ENCODE results near the gene WWOX.
"Not testable (repeated sequence)": the region's sequence is repeated elsewhere in the genome, so short reads cannot be mapped to it uniquely, and the experiment has no call there.

The WWOX gene

DNA sequence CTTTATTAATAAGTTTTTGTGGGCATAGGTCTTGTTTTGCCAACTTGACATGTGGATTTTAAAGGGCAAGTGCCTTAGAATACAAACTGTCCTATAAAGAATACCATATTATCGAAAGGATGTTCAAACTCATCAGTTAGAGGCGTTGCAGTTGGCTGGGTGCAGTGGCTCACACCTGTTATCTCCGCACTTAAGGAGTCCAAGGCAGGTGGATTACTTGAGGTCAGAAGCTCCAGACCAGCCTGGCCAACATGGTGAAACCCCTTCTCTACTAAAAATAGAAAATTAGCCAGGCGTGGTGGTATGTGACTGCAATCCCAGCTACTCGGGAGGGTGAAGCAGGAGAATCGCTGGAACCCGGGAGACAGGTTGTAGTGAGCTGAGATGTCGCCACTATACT lies 472.0 kb downstream of the WWOX start:
- DNase-seq (ENCODE audit: low read depth, low spot score): no peak

DNA sequence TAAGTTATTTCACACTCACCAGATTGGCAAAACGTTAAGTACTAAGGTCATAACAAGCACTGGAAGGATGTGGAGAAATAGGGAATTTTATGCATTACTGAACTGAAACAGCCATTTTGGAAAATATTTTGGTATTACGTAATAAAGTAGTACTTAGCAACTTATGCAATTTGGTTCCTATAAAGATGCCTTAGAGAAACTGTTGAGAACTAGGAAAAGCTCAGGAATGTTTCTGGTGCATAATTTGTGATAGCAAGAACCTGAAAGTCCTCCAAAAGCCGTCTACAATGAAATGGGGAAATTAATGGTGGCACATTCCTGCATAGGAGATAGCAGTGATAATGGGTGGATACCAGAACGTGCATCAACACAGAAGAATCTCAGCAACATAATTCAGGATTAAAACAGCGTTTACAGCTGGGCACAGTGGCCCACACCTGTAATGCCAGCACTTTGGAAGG lies 472.5 kb downstream of the WWOX start:
- no peak for DNase-seq (ENCODE audit: low read depth, low spot score)

DNA sequence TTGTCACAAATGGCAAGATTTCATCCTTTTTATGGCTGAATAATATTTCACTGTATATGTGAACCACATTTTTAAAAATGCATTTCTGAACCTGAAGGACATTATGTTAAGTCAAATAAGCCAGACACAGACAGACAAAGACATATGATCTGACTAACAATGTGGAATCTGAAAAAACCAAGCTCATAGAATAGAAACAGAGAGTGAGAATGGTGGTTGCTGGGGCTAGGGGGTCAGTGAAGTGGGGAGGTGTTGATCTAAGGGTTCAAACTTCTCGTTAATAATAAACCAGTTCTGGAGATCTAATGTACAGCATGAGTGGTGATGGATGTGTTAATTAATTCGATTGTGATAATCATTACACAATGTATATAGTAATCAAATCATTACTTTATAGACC lies 475.1 kb downstream of the WWOX start:
- DNase-seq (ENCODE audit: low read depth, low spot score): no peak

DNA sequence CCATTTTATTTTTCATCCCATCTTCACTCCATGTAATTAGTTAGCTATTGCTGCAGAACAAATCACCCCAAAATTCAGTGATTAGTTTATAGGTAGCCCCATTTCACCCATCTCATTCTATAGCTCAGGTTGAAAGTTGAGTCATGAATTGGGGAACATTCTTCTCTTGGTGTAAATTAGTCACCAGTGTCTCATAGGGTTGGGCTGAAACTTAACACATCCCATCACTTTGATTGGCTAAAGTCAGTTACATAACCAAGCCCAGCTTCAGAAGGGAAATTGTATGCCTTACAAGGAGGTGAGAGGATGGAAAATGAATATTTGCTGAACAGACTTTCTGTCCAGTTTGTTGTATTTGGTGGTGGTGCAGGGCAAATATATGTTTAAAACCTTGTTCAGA lies 477.5 kb downstream of the WWOX start:
- no peak for DNase-seq (ENCODE audit: low read depth, low spot score)

DNA sequence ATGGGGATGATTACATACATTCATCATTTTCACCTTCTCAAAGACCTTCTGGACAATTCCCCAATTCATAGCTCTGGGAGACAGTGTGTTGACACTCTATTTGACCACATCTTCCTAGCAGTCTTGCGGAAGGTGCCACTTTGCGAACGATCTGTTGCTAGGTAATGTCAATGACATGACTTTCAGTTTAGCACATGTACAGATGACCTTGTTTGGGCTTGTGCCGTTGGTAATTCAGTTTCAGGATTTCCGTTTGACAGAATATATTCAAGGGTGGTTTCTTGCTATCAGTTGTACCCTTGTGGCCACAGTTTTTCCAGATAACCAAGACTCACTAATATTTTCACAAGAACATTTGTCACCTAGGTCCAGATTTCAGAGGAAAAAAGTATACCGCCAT lies 478.2 kb downstream of the WWOX start:
- DNase-seq (ENCODE audit: low read depth, low spot score): no peak

DNA sequence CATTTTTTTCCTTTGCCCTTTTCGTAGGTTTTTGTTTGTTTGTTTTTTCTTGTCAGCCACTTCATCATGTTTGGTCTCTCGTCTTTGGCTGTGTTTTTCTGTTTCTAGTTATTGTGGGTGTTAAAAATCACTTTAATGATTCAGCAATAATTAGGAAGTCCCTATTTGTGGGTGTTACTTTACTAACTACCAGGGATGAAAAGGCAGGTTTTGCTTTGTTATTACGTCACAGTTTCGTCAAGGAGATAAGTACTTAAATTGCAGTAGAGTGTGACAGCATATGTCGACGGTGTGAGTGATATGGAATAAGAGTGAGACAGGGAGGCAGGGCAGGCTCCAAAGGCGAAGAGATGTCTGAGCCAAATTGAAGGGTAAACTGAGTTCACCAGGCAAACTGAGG lies 479.6 kb downstream of the WWOX start:
- no peak for DNase-seq (ENCODE audit: low read depth, low spot score)

DNA sequence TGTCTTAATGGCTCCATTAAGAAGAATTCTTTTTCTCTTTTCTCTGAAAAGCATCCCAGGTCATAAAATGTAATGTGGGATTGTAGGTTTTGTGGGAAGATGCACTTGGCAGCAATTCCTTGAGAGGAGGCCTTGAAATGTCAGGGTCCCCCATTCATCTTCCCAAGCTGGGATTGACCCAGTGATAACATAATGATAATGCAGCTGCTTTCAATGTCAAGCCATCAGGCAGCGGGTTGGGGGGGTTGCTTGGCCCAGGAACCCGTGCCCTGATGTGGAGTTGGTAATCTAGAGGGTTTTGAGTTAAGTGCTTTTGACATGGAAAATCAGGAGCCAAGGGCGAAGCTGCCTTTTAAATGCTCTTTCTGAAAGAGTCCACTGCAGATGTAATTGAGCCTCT lies 484.0 kb downstream of the WWOX start:
- DNase-seq (ENCODE audit: low read depth, low spot score): no peak

DNA sequence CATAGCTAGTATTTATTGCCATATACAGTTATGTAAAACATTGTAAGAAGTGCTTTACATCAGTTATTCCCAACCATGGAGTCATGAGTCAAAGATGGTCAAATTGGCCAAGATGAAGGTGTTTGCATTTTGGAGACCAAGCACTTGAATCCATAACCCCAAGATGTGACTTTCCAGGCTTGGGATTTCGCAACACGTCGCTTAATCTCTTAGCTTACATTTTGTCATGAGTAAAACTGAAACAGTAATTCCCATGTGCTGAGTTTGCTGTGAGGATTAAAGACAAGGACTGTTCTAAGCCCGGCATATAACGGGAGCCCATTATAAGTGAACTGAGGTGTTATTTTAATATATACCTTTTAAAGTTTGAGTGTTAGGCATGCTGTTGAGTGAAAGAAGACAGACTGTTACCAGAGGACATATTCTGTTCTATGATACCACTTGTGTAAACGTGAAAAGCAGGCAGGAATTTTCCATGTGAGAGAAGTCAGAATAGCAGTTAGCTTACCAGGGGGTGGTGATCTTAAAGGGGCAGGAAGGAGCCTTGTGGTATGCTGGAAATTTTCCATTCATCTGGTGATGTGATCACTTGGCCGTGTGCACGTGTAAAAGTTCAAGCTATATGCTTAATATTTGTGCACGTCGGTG lies 484.9 kb downstream of the WWOX start:
- no peak for DNase-seq (ENCODE audit: low read depth, low spot score)

DNA sequence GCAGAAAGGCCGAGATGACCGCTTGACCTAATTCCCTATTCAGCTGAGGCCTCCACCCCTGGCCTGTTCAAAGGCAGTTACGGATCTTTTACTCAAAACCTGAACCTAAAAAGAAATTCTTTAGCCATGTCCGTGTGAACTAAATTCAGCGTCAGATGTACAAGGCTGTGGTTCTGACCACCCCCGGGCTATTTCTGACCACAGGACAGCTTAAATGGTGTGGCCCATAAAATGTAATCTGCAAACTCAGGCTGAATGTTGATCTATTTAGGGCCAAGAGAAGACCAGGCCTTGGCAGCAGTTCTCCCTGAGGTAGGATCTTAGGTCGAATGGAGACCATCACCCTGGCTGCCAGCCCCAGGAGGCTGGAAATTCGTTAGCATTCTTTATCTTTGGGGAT lies 485.5 kb downstream of the WWOX start:
- no peak for DNase-seq (ENCODE audit: low read depth, low spot score)

DNA sequence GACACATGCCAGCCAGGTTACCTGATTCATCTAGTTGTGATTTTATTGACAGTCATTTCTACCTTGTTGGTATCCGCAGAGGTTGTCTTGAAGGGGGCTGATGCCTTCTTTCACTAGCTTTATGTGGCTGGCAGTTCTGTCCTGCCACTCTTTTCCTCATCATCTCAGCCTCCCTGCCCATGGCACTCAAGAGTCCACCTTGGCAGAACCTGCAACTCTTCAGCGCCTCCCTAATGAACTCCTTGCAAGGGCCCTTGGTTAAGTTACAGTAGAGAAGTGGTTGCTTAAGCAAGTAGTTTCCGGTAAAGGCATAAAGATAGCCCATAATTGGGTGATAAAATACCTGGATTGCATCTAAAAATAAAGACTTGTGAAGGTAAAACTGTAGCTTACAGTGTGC lies 489.9 kb downstream of the WWOX start:
- no peak for DNase-seq (ENCODE audit: low read depth, low spot score)

DNA sequence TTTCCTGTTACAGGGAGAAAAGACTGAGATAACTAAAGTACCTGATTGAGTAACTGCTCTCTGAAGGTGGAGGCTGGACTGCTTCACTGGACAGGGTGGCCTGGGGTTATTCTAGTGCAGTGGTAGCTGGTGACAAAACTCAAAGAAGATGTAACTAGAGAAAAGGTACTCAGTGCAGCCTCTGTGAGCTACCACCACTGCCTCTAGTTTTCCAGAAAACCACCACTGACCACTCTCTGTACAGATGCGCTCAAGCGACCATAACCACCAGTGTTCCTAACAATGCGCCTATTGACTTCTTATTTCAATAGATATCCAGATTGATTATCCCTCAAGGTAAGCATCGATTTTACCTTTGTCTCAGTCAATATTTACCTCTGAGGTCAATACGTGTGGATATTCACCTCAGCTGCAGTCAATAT lies 492.2 kb downstream of the WWOX start:
- DNase-seq (ENCODE audit: low read depth, low spot score): no peak

DNA sequence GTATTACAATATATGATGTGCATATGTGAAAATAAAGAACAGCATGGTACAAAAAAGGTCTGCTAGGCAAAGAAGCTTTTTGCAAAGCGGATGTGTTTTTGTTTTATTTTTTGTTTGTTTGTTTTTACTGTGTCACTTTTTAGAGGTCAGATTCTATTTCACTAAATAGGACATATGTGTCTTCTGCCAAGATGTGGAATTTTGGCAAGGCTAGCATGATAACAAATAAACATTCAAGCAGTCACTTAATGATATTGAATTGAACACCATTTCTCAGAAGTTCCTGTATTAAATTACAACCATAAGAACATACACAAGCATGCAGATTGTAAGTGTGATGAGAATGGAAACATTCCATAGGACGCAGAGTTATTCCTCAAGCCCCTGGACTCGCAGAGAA lies 492.7 kb downstream of the WWOX start:
- DNase-seq (ENCODE audit: low read depth, low spot score): no peak

DNA sequence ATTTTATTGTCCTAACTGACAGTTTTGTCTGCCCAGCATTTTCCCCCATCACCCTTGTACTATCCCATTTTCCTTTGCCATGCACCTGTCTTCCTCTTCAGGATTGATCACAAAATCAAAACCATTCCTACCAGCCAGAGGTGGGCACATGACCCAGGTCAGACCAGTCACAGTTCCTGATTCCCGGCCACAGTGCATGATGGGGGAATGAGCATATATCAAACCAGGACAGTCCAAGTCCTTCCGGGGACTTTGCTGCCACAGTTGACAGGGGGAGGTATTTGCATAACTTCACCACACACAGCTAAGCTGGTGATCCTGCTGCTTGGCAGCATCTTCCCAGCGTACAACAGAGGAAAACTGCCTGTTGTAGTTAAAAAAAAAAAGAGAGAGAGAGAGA lies 493.9 kb downstream of the WWOX start:
- no peak for DNase-seq (ENCODE audit: low read depth, low spot score)

DNA sequence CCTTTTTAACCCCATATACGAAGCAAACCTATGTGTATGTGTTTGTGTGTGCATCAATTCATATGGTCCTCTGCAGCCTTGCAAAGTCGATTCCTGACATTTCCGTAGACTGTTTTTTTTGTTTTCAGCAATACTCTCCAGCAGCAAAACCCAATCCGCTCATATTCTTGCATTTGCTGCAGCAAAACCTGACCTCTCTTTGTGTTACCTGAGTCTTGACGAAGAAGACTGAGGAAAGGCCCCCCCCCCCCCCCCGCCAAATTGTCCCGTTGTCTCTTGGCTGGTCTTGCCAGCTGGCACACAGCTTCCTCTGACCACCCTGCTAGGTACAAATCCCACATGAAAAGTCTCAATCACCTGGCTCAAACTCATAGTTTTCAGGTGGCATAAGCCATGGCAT lies 494.7 kb downstream of the WWOX start:
- DNase-seq (ENCODE audit: low read depth, low spot score): no peak

DNA sequence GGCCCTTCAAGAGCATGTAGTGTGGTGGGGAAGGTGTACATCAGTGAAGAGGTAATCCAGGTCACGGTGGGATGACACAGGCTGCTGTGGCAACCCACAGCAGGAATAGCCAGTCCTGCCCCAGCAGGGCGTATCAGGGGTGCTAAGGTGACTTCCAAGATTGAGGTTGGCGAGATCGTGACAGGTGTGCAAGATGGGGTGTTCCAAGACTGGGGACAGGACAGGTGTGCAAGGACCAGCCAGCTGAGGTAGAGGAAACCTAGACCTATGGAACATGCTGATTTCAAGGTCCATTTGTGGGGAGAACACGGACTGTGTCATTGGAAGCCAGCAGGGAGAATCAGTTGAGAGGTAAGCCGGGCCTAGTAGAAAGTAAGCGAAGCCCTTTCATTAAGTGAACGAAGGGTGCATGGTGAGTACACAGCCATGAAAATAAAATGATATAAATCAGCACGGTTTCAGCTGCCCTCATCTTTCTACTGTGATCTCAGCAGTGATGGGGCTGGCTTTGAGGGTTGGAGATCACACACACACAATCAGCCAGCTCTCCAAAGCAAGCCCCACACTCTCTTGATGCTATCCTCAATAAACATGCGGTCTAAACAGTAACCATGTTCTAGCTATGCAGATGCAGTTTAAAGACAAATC lies 497.0 kb downstream of the WWOX start:
- no peak for DNase-seq (ENCODE audit: low read depth, low spot score)

DNA sequence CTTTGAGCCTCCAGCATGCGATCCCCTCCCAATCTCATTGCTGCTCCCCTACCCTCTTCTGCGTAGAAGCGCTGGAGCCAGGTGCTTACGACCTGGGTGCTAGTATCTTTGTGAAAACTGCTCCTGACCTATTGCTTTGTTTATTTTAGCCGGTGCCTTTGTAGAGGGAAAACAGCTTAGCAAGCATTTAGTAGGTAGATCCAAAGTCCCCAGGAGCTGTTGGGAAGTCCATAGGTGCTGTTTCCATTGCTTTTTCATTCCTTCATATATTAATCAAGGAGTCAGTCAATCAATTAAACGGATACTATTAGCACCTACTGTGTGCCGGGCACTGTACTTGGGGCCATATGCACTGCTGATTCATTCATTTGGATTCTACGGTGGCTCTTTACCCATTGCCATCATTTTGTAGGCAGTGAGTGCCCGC lies 497.6 kb downstream of the WWOX start:
- no peak for DNase-seq (ENCODE audit: low read depth, low spot score)

DNA sequence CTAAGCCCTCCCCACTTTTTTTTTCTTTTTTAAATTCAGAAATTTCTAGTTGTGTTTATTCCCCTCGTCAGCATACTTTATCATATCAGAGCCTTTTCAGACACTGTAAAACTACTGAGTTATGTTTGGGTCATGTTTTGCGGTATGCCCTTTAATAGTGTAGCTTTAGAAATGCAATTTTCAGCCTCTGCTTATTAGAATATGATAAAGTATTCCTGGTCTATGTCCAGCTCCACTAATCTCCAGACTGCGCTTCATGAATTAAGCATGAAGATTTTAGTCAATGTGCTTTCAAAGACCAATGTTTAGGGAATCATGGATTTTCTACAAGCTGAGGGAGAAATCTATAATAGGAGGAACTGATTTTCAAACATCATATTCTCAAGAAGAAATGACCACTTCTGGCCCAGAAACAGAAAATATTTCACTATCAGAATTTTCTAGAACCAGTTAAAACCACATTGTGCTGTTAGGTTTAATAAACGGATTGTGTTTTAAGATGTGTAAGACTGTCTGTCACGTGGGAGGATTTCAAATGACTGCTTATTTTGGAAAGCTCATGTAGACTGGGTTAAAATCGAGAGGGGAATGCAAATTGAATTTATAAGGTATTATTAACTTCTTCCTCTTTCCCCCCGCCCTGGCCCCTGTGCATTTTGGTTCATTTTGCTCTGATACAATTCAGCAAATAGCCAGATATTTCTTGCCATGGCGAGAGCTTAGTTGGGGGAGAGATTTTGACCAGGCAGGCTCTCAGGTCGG lies 498.5 kb downstream of the WWOX start:
- no peak for DNase-seq (ENCODE audit: low read depth, low spot score)

DNA sequence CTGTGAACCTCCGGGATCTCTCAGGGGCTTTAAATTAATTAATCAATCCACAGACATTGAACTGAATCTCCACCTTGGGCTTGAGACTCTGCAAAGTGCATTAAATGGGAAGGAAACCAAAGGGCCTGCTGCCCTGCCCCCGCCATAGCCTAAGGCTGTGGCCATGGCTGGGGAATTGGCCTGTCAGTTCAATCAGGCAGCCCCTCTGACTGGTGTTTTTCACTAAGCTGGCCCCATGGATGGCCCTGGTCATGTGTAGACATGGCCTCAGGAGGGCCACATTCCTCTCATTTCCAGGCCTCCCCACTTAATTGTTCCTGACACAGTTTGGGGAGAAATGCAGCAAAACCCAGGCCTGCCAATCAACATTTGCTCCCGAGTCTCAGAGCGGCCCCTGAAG lies 499.8 kb downstream of the WWOX start:
- no peak for DNase-seq (ENCODE audit: low read depth, low spot score)

DNA sequence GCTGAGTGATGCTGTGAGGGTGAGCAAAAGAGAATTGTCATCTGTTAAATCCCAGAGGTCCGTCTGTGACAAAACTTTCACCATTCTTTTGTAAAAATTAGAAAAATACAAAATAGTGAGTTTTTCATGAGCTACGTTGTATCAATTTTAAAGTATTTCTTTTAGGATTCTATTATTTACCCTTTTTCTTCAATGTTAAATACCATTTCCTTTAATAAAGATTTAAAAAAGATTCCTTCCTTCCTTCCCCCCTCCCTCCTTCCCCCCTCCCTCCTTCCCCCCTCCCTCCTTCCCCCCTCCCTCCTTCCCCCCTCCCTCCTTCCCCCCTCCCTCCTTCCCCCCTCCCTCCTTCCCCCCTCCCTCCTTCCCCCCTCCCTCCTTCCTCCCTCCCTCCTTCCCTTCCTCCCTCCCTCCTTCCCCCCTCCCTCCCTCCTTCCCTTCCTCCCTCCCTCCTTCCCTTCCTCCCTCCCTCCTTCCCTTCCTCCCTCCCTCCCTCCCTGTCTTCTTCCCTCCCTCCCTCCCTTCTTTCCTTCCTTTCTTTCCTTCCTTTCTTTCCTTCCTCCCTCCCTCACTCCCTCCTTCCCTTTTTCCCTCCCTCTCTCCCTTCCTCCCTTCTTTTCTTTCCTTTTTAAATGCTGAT lies 505.1 kb downstream of the WWOX start:
- DNase-seq (ENCODE audit: low read depth, low spot score): not testable (repeated sequence)

DNA sequence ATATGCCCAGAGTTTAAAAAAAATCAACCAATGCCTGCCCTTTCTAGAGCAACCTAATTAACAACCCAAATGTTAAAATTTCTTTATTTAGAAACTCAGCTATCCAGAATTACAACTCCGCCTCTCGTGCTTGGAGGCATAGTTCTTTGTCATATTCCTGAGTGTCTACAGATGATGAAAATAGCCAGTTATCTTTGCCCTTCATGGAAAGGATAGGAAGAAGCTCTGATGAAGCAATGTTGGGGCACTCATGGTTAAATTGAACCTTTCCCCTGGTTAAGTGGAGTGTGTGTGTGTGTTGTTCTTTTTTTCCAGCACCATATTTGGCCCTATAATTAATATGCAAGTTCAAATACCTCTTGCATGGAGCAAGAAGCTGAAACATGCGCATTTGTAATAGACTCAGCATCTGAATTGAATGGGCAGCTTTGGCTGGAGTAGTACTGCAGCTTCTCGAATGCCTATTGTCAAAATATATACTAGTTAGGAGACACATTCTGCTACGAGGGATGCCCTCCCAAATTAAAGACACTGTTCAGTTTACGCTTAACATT lies 506.2 kb downstream of the WWOX start:
- no peak for DNase-seq (ENCODE audit: low read depth, low spot score)

DNA sequence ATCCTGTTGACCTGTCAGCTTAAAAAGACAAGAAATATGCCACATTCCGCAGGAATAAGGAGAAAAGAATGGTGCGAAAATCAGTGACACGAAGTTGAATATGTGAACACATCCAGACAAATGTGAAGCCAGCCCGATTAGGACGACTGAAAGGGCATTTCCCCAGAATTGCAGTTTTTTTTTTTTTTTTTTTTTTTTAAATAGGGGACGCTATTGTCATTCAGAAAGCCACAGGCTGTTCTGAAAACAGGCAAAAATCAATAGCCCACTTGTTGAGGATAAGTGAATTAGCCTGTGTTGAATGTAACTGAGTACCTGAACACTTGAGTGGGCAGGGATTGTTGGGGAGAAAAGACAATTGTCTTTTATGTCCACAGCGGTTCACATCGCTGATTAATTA lies 507.1 kb downstream of the WWOX start:
- no peak for DNase-seq (ENCODE audit: low read depth, low spot score)

DNA sequence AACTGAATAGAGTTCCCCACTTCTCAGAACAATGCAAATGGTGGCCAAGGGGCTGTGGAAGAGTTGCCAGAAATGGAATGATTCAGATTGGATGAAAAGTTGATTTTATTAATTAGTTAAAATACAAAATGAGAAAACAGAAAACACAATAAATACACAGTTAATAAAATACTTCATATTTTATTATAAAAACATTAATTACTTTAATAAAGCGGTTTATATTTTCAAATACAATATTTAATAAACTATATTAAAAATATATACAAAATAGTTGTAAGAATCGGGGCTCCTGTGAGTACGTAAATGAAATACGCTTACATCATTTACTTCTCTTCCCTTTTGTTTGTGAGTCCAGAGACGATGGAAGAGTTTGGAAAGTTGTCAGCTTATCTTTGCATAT lies 507.6 kb downstream of the WWOX start:
- no peak for DNase-seq (ENCODE audit: low read depth, low spot score)
